SKM-1 treated with dmso at 0.1 percent for 144 hours (cell line): Measurements from ENCODE around the gene LRIF1.
"Not testable (repeated sequence)": the region's sequence is repeated elsewhere in the genome, so short reads cannot be mapped to it uniquely, and the experiment has no call there.

ENCODE experiments used
- DNase-seq: peaks from one replicate; lab custom pipeline; 2025; ENCODE audit not compliant: unreplicated experiment; lab: John Stamatoyannopoulos, UW

The LRIF1 gene, protein sequence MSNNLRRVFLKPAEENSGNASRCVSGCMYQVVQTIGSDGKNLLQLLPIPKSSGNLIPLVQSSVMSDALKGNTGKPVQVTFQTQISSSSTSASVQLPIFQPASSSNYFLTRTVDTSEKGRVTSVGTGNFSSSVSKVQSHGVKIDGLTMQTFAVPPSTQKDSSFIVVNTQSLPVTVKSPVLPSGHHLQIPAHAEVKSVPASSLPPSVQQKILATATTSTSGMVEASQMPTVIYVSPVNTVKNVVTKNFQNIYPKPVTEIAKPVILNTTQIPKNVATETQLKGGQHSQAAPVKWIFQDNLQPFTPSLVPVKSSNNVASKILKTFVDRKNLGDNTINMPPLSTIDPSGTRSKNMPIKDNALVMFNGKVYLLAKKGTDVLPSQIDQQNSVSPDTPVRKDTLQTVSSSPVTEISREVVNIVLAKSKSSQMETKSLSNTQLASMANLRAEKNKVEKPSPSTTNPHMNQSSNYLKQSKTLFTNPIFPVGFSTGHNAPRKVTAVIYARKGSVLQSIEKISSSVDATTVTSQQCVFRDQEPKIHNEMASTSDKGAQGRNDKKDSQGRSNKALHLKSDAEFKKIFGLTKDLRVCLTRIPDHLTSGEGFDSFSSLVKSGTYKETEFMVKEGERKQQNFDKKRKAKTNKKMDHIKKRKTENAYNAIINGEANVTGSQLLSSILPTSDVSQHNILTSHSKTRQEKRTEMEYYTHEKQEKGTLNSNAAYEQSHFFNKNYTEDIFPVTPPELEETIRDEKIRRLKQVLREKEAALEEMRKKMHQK

DNA sequence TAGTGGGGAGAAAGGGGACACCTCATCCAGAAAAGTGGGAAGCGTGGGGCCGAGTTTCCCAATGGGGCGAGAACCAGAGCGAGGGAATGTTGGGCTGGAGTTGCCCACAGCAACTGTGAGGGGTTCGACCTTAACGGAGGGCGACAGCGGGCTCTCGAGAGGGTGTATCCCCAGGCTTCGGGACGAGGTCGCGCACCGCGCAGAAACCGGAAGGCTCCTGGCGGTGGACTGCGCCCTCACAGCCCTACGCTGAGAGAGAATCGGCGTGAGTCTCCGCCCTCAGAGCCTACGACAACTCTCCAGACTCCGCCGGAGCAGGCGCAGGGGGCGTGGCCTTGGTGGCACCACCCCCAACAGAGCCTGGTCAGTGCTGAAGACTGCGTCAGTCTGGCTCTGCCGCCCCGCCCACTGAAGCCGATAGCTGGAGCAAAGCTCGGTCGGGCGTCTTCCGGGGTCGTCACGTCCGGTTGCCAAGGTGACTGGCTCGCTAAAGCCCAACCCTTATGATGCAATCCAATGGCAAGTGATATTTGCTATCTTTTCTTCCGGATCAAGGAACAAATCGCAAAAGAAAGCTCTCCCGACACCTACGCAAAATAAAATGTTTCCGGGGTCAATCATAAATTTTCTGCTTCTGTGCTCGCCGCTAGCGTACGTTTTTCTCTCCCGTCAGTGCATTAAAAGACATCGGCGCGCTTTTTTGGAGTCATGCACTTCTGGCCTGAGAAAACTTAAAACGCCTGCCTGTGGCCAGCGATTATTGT, at the start of gene LRIF1:
LRIF1 (minus strand) TSS at position 232 of the 764 bp plus-strand sequence. CDS start 234 bp downstream, outside the sequence.
- peak; percentile 98 for DNase-seq

DNA sequence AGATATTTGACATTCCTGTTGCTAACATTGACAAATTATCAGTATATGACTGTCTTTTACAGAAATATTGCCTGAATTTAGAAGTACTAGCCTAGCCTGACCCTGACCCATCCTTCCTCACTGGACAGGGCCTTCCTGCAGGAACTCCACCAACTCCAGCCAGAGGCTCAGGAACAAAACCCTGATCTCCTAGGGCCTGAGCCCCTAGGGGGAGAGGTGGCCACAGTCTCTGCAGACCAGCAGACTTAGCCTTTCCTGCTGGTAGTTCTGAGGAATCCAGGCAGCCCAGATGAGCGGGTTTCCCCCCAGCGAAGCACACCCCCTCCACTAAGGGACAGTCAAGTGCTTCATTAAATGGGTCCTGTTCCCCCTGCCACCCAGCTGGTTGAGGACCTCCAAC, 44.3 kb upstream of the LRIF1 start:
- no peak for DNase-seq

DNA sequence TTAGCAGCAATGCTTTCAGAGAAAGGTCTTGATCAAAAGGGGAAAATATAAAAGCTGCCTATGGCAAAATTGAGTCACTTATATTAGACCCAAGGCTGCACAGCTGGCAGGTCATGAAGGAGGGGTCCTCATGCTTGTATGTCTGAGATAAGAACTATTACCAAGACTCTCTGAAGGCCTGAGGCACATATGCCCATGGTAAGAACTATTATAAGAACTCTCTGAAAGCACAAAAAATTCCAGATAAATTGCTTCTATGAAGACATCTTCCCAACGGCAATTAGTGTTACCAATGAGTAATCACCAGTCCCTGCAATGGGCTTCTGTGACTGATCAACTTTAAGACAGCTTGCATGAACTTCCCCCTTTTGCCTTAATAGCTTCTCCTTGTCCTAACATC, 42.8 kb upstream of the LRIF1 start:
- no peak for DNase-seq

DNA sequence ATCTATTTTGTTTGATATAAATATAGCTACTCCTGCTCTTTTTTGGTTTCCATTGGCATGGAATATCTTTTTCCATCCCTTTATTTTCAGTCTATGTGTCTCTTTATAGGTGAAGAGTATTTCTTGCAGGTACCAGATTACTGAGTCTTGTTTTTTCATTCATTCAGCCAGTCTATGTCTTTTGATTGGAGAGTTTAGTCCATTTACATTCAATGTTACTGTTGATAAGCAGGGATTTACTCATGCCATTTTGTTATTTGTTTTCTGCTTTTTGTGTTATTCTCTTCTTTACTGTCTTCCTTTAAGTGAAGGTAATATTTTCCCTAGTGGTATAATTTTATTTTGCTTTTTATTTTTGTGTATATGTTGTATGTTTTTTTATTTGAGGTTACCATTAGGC, 35.9 kb upstream of the LRIF1 start:
- DNase-seq = not testable (repeated sequence)

DNA sequence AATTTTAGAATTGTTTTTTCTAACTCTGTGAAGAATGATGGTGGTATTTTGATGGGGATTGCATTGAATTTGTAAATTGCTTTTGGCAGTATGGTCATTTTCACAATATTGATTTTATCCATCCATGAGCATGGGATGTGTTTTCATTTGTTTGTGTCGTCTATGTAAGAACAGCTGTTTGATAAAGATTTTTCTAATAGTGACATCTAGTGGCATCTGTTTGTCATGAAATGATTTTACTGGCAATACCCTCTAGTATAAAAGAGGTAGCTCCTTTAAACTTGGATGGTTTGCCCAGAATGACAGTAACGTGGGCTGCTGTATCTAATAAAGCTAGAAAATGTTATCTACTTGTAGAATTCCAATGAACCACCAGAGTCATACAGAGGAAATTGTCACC, 28.6 kb upstream of the LRIF1 start:
- DNase-seq = peak; percentile 27

DNA sequence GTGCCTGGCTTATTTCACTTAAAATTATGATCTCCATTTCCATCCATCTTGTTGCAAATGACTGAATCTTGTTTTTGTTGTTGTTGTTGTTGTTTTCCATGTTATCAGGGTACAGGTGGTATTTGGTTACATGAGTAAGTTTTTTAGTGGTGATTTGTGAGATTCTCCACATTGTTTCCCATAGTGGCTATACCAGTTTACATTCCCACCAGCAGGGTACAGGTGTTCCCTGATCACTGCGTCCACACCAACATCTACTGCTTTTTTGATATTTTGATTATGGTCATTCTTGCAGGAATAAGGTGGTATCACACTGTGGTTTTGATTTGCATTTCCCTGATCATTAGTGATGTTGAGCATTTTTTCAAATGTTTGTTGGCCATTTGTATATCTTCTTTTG, 27.6 kb upstream of the LRIF1 start:
- DNase-seq = not testable (repeated sequence)

DNA sequence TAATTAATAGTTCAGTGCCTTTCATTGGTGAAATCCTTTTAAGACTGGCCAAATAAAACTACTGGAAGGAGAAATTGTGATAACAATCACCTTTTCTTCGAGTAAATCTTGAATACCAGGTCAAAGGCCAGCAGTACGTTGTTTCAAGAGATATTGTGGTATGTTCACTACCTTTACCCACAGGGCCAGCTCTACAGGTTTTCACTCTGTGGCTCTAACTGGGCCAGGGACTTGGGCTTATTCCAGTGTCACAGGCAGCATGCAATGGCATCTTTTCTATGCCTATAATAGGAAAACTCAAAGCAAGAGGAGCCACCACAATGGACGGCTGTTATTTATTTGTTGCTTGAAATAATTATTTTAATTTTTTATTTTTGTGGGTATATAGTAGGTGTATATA, 26.8 kb upstream of the LRIF1 start:
- DNase-seq = no peak

DNA sequence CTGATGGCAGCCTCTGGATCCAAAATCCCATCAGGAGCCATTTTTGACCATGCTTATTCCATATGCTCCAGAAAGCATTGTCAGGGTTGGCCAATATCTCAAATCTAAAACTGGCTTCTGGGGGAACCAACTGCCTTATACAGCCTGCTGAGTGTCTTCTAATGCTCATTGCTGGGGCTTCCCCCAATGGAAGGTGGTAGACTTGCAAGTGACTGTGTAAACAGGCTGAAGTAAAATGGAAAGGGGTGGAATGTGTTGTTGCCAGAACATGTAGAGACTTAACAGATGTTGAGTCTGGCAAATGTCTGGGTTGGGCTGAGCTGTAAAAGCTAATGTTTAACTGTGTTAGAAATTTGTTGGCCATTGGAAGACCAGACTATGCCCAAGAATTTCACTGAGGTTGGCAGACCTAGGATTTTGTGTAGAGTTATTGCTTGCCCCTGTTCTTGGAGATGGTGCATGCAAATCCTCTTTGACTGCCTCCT, 22.7 kb upstream of the LRIF1 start:
- DNase-seq = no peak

DNA sequence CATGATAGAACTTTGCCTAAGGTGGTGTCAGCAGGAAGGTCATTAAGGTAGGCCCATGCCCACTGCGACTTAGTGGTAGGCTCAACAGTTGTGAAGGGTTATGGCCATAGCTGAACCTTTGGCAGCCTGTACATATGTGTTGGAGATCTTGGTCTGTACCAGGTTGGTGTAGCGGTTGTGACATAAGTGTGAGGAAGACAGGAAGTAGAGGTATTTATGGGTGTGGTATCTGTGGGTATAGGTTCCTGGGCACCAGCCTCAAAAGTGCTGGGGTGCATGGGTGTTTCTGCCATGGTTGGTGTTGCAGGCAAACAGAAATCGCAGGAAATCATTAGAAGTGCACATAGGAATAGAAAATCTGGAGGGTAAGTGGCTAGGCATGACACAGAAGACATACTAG, 18.6 kb upstream of the LRIF1 start:
- DNase-seq = no peak

DNA sequence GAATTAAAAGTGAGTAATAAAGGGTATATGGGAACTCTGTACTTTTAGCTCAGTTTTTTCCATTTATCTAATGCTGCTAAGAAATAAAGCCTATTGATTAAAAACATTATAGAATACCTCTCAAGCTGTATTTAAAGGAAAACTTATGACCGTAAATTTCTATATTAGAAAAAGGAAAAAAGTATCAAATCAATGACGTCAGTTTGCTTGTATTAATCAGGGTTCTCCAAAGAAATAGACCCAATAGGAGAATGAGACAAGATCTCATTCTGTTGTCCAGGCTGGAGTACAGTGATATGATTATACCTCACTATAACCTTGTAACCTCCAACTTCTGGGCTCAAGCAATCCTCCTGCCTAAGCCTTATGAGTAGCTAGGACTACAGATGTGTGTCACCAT, 15.4 kb upstream of the LRIF1 start:
- DNase-seq = no peak

DNA sequence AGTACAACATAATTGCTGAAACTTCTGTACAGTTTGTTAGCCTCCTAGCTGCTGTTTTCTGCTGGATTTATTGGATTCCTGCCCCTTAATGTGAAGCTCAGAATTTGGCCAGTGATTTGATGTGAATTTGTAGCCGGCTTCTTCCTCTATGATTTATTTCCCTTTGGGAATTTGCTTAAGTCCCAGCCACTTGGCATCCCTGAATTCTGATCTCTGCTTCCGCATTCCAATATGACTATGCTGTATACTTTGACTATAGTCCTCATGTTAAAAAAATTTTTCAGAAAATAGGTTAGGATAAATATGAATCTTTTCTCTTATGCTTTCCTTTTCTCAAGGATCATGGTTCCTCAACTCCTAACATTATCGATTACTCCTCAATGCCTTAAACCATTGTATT, 12.4 kb upstream of the LRIF1 start:
- DNase-seq = no peak

DNA sequence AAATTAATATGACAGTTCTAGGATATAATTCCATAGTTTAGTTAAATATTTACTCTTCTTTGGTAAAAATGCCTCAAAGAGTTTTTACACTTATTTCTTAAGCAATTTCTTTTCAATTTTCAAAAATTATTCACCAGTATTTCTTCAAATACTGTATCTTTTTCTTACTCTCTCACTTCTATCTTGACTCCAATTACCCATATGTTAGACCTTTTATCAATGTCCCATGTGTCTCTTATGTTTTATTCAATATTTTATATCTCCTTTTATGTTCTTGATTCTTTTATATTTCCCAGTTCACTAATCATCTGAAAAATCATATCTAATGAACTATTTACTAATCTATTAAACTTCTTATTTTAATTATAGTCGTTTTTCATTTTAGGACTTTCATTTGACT, 11.5 kb upstream of the LRIF1 start:
- DNase-seq = no peak

DNA sequence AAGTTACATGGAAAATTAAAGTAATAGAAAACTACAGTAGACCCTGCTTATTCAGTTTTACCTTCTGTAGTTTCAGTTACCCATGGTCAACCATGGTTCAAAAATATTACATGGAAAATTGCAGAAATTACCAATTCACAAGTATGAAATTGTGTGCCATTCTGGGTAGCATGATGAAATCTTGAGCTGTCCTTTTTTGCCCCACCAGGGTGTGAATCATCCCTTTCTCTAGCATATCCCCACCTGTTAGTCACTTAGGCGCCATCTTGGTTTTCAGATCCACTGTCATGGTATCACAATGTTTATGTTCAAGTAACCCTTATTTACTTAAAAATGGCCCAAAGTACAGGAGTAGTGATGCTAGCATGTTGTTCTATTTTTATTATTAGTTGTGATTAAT, 3.5 kb upstream of the LRIF1 start:
- DNase-seq = no peak

DNA sequence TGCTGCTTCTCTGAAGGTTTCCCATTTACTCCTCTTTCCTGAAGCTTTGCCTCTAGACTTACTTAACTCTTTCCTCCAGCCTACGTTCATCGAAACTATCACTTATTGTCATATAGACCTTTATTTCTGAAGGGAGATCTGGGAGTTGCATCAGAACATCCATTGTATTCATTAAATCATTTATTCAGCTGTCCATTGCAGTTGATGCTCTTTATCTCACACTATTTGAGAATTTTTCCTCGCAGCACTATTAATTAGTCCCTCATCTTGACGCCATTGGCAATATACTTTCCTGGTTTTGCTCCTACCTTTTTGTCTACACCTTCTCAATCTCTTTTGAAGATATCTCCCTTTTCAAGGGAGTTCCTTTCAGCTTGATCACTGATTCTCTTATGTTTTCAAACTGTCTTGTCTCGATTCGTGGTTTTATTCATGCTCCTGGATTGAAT, 757 bp upstream of the LRIF1 start:
- no peak for DNase-seq

DNA sequence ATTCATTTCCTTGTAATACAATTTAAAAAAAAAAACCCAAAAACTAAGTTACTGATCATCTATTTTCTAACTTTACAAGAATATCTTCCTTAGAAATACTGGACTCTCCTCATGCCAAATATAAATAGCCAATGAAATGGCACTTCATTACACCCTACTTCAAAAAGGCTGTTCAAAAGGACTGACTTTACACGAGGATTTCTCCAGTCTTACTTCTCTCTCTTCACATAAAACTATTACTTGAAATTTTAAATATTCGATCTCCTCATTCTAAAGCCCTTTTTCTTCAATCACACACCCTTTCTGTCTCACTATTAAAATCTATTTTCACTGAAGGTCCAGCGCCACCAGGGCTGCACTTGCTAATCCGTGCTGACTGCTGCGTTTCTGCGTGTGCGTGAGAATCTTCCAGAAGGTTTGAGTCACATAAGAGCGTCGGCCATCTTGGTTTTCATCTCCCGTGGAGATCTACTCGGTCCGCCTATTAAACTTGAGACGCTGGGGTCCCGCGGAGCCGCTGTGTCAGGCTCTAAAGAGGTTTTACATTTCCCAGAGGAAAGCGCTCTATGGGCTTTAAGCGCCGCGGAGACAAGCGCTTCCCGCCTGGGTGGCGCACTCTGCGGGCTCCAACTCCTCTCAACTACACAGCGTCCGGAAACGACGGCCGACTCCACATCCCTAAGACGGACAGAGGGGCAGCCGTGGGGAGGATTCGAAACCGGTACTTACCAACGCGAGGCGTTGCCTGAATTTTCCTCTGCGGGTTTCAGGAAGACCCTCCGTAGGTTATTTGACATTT, 631 bp downstream of the LRIF1 start:
- peak; percentile 37 for DNase-seq

DNA sequence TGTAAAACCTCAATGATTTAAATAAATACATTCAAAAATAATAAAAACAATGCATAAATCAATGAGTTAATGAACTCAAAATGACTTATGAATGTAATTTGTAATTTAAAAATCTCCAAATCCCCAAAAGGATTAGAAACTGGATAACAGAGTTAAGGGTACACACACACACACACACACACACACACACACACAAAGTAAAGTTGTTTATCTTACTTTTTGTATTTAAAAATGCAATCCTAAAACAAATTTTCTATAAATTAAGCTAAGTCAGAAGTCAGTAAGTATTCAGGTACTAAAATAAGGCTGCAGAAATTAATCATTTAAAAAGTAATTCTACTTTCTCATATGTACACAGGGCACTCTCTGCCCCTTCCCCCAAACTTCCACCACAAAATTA, 1.8 kb downstream of the LRIF1 start:
- DNase-seq = no peak

DNA sequence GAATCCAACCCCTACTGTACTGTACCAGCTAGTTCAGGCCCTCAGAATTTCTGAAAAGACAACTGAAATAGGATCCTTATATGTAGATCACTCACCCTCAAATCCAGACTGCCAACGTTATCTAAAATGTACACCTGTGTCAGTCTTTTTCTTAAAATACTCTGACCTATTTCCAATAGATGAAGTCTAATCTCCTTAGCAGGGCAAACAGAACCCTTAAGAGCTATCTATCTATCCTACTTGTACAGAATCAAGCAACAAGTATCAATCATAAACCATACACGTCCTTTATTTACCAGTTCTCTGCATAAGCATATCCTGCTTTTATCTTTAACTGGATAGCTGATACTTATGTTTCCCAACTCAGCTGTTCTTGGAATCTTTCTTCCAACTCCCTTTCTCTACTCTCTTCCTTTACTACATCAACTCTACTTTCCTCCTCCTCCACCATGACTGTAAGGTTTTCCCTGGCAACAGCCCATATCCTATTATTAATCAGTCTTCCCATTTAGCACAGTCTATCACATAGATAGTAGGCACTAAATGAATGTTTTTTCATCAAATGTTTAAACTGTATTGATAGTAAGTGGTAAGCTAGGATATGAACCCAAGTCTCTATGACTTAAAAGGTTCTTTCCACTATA, 2.8 kb downstream of the LRIF1 start:
- DNase-seq = no peak

DNA sequence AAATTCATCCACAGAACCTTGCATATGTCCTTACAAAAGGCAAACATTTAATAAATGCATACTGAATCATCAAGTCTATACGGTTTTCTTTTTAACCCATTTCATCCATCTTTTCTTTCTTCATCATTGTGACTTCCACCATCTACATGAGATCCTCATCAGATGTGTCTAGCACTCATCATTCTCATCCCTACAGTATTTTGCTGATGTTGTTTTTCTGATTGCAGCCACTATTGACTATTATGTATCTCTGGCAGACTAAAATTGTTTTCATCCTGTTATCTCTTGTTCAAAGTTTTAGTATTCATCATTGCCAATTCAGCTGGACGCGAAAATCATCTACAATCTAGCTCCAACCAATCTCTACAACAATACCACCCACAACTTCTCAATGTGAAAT, 5.9 kb downstream of the LRIF1 start:
- no peak for DNase-seq

DNA sequence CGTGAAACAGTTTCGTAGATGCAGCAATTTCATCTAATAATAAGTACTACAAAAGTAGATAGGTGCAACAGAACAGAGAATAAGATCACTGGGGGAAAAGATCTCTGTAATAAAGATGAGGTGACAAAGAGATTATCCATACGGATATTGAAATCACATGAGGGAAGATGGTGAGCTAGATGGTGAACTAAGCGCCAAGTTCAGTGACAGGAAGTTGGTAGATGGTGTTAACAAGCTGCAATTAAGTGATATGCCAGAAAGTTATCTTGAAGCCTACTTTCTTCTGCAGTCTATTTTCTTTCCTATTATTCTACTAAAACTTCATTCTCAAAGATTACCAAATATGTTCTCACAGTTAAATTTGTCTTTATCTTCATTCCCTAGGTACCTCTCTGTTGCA, 7.1 kb downstream of the LRIF1 start:
- DNase-seq = no peak

DNA sequence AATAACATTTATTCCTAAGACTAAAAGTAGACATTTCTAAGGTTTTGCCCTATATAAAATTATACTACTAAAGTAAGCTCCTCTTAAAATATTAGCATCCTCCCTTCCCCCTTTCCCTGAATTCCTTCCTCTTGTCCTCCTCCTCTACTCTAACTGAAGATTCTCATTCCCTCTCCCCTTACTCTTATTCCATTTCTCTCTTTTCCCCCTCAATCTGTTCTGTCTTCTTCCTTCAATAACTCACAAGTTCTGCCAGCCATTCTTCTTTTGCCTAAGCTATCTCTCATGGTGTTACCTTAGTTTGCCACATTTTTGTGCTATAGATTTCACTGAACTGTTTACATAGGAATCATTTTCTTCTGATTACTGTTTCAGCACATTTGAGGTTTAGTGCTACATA, 10.7 kb downstream of the LRIF1 start:
- DNase-seq = no peak
